Activated naive CD4-positive, alpha-beta T cell treated with anti-CD3 and anti-CD28 coated beads, Interleukin-2, amount 10 ng/mL, durations not matched to agents 7 days and 5 days (primary cell): ENCODE measurements around the gene ADRB2.

Source experiments
- CTCF ChIA-PET: fragments of 350-600 bp; sonication (Branson Sonifier 250); formaldehyde crosslinking; loops from one replicate; lab custom pipeline; 2021; ENCODE audit warnings: antibody characterized with exemption; lab: Charles Lee
- DNase-seq: peaks from one replicate; pipeline ENCODE4 v3.0.0-alpha.2; 2020
- H3K27ac Mint-ChIP-seq: one replicate; pipeline ENCODE4 v1.8.0; 2021; ENCODE audit warnings: mild to moderate bottlenecking, moderate library complexity, mixed read lengths
- H3K27me3 Mint-ChIP-seq: one replicate; pipeline ENCODE4 v1.8.0; 2021; ENCODE audit warnings: mild to moderate bottlenecking, mixed read lengths
- H3K36me3 Mint-ChIP-seq: one replicate; pipeline ENCODE4 v1.8.0; 2021; ENCODE audit warnings: mixed read lengths
- H3K4me1 Mint-ChIP-seq: one replicate; pipeline ENCODE4 v1.8.0; 2021; ENCODE audit warnings: mixed read lengths
- H3K4me3 Mint-ChIP-seq: one replicate; pipeline ENCODE4 v1.8.0; 2021; ENCODE audit warnings: mild to moderate bottlenecking, moderate library complexity, mixed read lengths
- H3K9me3 Mint-ChIP-seq: one replicate; pipeline ENCODE4 v1.8.0; 2021; ENCODE audit warnings: mixed read lengths

Gene ADRB2

GRCh38 chr5:148829248-148829594 is 2.8 kb downstream of the ADRB2 start:
- Mint-ChIP-seq H3K27ac (no peak overlapping the region), H3K9me3 (no peaks in the 10 kb centered on the region), H3K27me3 (peaks cover 69% of the 10 kb centered on the region), H3K4me3 (no peak overlapping the region), H3K4me1 (peaks cover 50% of the 10 kb centered on the region), H3K36me3 (no peaks in the 10 kb centered on the region)
- no peak for DNase-seq
- CTCF ChIA-PET = no interaction called here

GRCh38 chr5:148829734-148830133 is 3.3 kb downstream of the ADRB2 start:
- Mint-ChIP-seq H3K36me3 (no peaks in the 10 kb centered on the region), H3K9me3 (no peaks in the 10 kb centered on the region), H3K4me3 (no peak overlapping the region), H3K27me3 (peaks cover 66% of the 10 kb centered on the region), H3K4me1 (peaks cover 50% of the 10 kb centered on the region), H3K27ac (no peak overlapping the region)
- DNase-seq = no peak
- CTCF ChIA-PET = interaction anchor here (1.2 kb wide), 1 partner anchor 38 kb away, joined by 4 read pairs; no protein-coding TSS in a partner anchor

DNA sequence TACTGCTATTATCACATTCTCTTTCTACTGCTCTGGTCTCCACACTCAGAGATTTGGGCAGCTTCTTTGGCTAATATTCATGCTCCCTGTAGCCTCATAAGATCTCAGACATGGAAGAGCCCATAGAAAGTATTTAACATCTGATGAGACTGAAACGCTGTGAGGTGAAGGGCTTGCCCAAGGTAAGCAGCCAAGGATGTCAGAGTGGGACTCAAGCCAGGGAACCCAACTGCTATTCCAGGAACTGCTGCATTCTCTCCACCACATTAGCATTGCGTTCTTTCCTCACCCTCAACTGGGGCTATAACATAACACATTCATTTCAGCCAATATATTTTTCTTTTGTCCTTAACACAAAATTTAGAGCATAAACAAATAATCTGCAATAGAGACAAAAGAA is 3.8 kb downstream of the ADRB2 start:
- Mint-ChIP-seq H3K4me1 (peaks cover 45% of the 10 kb centered on the region), H3K27me3 (peaks cover 63% of the 10 kb centered on the region), H3K9me3 (no peaks in the 10 kb centered on the region), H3K27ac (no peak overlapping the region), H3K4me3 (no peak overlapping the region), H3K36me3 (no peaks in the 10 kb centered on the region)
- DNase-seq = no peak
- CTCF ChIA-PET = interaction anchor here (1.2 kb wide), 1 partner anchor 39 kb away, joined by 4 read pairs; no protein-coding TSS in a partner anchor

GRCh38 chr5:148831590-148832565 is 5.5 kb downstream of the ADRB2 start:
- DNase-seq = no peak
- H3K9me3 Mint-ChIP-seq = no peaks in the 10 kb centered on the region
- H3K4me3 Mint-ChIP-seq = no peak overlapping the region
- H3K4me1 Mint-ChIP-seq = peaks cover 40% of the 10 kb centered on the region
- H3K27ac Mint-ChIP-seq = no peak overlapping the region
- H3K27me3 Mint-ChIP-seq = peaks cover 46% of the 10 kb centered on the region
- H3K36me3 Mint-ChIP-seq = no peaks in the 10 kb centered on the region
- CTCF ChIA-PET = interaction anchor here (1.2 kb wide), 1 partner anchor 126 kb away, joined by 3 read pairs; no protein-coding TSS in a partner anchor

DNA sequence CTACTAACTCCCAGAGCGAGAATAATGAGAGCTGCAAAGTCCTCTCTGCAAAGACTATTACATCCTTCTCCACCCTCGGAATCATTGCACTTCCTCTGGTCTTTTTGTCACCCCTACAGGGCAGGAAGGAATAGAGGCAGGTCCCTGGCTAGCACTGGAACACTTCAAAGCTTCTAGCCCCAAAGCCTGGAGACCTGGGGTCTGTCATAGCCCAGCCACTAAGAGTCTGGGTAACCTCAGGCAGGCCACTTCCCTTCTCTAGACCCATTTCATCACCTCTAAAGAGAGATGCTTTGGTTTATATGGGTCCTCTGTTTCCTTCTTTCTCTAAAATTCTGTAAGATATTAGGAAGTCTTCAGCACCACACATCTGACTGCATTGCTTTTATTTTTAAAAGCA is 6.7 kb downstream of the ADRB2 start:
- Mint-ChIP-seq H3K27me3 (peaks cover 36% of the 10 kb centered on the region), H3K27ac (no peak overlapping the region), H3K9me3 (no peaks in the 10 kb centered on the region), H3K36me3 (no peaks in the 10 kb centered on the region), H3K4me1 (peaks cover 29% of the 10 kb centered on the region), H3K4me3 (no peak overlapping the region)
- DNase-seq = no peak
- CTCF ChIA-PET = no interaction called here

GRCh38 chr5:148833925-148834324 is 7.5 kb downstream of the ADRB2 start:
- Mint-ChIP-seq H3K27me3 (peaks cover 28% of the 10 kb centered on the region), H3K36me3 (no peaks in the 10 kb centered on the region), H3K4me3 (no peak overlapping the region), H3K4me1 (peaks cover 22% of the 10 kb centered on the region), H3K27ac (peak overlapping the region; percentile 37), H3K9me3 (no peaks in the 10 kb centered on the region)
- CTCF ChIA-PET = no interaction called here
- no peak for DNase-seq

DNA sequence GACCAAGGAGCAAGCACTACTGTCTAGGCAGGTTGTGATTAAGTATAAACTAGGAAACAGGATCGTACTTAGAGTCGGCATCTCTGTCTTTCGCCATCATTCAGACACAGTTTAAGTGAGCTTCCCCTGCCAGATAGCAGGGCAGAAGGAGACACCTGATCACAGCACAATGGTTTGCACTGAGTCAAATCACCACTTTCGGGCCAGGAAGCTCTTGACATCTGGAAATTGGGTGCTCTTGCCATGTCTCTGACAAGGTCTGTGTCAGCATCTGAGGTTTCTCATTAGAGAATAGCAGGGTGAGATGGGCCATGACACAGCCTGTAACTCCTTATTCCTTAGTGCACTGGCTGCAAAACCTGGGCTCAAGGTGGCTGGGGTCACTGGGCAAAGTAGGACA is 8.3 kb downstream of the ADRB2 start:
- CTCF ChIA-PET = no interaction called here

DNA sequence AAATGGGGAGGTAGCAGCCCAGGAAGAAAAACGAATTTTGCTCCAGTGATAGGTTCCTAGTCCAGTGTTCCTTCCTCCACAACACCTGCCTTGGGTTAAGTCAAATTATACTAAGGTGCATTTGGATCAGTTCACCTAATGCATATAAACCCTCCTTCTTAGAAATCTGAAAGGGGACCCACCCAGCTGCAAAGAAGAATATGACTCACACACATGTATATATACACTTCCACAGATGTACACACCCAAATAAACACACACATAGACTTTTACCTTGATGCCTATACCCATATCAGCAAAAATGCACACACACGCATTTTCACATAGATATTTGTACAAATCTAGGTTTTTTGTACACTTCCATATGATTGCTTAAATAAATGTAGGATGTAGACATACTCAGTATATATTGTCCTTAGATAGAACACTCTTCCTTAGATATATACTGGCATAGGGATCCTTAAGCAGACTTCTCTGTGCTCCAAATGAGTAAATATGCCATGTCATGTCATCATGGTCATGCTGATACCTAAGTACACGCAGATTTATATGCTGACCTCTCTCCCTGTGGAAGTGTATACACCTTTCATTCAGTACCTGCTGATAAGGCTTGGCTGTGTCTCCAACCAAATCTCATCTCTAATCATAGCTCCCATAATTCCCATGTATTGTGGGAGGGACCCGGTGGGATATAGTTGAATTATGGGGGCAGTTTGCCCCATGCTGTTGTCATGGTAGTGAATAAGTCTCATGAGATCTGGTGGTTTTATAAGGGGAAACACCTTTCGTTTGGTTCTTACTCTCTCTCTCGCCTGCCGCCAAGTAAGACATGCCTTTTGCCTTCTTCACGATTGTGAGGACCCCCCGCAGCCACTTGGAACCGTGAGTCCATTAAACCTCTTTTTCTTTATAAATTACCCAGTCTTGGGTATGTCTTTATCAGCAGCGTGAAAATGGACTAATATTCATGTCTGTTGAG is 10.2 kb downstream of the ADRB2 start:
- Mint-ChIP-seq H3K9me3 (no peaks in the 10 kb centered on the region), H3K4me3 (no peak overlapping the region), H3K4me1 (peaks cover 14% of the 10 kb centered on the region), H3K27me3 (peaks cover 19% of the 10 kb centered on the region), H3K27ac (no peak overlapping the region), H3K36me3 (no peaks in the 10 kb centered on the region)
- CTCF ChIA-PET = interaction anchor here (1.2 to 1.5 kb wide), 2 partner anchors 10 to 106 kb away, joined by 3 to 5 read pairs; no protein-coding TSS in a partner anchor
- no peak for DNase-seq

More for the DNA sequence above, 8.3 kb downstream of the ADRB2 start:
- H3K27ac Mint-ChIP-seq = no peak overlapping the region
- peaks cover 23% of the 10 kb centered on the region for H3K27me3 Mint-ChIP-seq
- DNase-seq = no peak
- peaks cover 19% of the 10 kb centered on the region for H3K4me1 Mint-ChIP-seq
- H3K9me3 Mint-ChIP-seq = no peaks in the 10 kb centered on the region
- no peaks in the 10 kb centered on the region for H3K36me3 Mint-ChIP-seq
- H3K4me3 Mint-ChIP-seq = no peak overlapping the region

GRCh38 chr5:148837383-148837782 is 11.0 kb downstream of the ADRB2 start:
- no peaks in the 10 kb centered on the region for H3K36me3 Mint-ChIP-seq

DNA sequence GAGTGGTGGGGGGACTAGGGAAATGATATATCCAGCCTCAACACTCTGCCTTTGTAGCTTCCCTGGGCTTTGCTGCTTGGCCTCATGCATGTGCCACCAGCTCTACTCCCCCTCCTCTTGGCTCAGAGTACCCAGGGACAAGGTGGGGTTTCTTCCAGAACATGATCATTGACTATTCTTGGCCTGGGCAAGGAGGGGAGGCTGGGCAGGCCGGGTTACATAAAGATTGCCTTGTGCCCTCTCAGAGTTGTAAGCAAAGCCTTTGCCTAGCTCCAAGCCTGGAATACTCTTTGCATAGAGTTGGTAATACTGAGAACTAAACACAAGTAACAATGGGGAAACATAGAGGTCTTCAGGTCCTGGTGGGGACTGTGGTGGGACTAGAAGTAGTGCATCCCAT is 11.9 kb downstream of the ADRB2 start:
- CTCF ChIA-PET = interaction anchor here (1.5 kb wide), 1 partner anchor 108 kb away, joined by 5 read pairs; no protein-coding TSS in a partner anchor
- Mint-ChIP-seq H3K4me3 (no peak overlapping the region), H3K4me1 (peaks cover 6% of the 10 kb centered on the region), H3K9me3 (no peaks in the 10 kb centered on the region), H3K27me3 (peaks cover 15% of the 10 kb centered on the region), H3K36me3 (no peaks in the 10 kb centered on the region), H3K27ac (no peak overlapping the region)
- DNase-seq = no peak

More at GRCh38 chr5:148837383-148837782, 11.0 kb downstream of the ADRB2 start:
- Mint-ChIP-seq H3K4me1 (peaks cover 10% of the 10 kb centered on the region), H3K4me3 (no peak overlapping the region), H3K27ac (no peak overlapping the region), H3K27me3 (peaks cover 23% of the 10 kb centered on the region), H3K9me3 (no peaks in the 10 kb centered on the region)
- DNase-seq = no peak
- CTCF ChIA-PET = interaction anchor here (1.2 to 1.5 kb wide), 2 partner anchors 9 to 107 kb away, joined by 3 to 5 read pairs; no protein-coding TSS in a partner anchor

DNA sequence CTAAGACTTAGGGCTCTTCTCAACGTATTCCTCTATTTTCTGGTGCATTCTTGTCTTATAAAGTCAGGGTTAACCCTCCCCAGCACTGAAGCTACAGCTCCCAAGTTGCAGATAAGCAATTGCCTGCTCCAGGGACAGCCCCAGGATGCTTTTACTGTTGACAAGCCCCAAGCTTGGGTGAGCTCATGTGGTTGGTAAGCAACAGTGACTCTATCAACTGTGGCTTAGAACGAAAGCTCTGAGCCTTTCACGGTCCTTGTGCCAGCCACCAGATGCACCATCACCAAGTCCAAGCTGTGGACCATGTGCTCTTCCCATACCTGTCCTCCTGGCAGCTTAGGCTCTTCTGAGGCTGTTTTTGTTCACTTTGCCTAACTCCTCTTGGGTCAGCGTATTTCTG is 13.5 kb downstream of the ADRB2 start:
- DNase-seq = no peak
- H3K4me3 Mint-ChIP-seq = no peak overlapping the region
- H3K27me3 Mint-ChIP-seq = peaks cover 23% of the 10 kb centered on the region
- H3K27ac Mint-ChIP-seq = no peak overlapping the region
- H3K4me1 Mint-ChIP-seq = peaks cover 10% of the 10 kb centered on the region
- no peaks in the 10 kb centered on the region for H3K9me3 Mint-ChIP-seq
- CTCF ChIA-PET = interaction anchor here (0.6 kb wide), 1 partner anchor 117 kb away, joined by 3 read pairs; no protein-coding TSS in a partner anchor
- H3K36me3 Mint-ChIP-seq = no peaks in the 10 kb centered on the region

DNA sequence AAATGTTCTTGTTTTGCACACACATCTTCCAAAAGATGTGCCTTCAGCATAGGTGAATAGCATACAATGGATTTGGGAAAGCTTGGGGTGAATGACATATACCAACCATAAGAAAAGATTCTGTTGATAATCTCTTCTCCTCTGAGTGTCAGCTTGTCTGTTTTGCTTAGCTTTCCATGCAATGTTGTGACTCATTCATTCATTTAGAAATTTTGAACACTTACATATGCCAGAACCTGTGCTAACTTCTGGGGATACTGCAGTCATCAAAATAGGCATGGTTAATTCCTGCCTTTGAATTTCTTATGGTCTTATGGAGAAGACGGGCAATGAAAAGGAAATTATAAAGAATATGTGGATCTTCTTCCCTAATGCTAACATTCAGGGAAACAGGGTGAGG is 14.1 kb downstream of the ADRB2 start:
- Mint-ChIP-seq H3K9me3 (no peaks in the 10 kb centered on the region), H3K27ac (no peak overlapping the region), H3K36me3 (no peaks in the 10 kb centered on the region), H3K4me1 (peaks cover 13% of the 10 kb centered on the region), H3K4me3 (no peak overlapping the region), H3K27me3 (peaks cover 23% of the 10 kb centered on the region)
- CTCF ChIA-PET = interaction anchor here (0.6 kb wide), 1 partner anchor 116 kb away, joined by 3 read pairs; no protein-coding TSS in a partner anchor
- DNase-seq = no peak

- Mint-ChIP-seq H3K27ac (no peak overlapping the region), H3K36me3 (no peaks in the 10 kb centered on the region), H3K4me3 (no peak overlapping the region), H3K27me3 (peaks cover 23% of the 10 kb centered on the region), H3K9me3 (no peaks in the 10 kb centered on the region), H3K4me1 (peaks cover 13% of the 10 kb centered on the region)
- DNase-seq = no peak
- CTCF ChIA-PET = no interaction called here
Observed at GRCh38 chr5:148841519-148841918, 15.1 kb downstream of the ADRB2 start.
